Activated gamma-delta T cell treated with anti-CD3 and anti-CD28 coated beads, Interleukin-2, amount 50 U/mL, for 16 hours (primary cell): Measurements from ENCODE around the gene TBL1XR1.
"Not testable (repeated sequence)": the region's sequence is repeated elsewhere in the genome, so short reads cannot be mapped to it uniquely, and the experiment has no call there.

Experiments
- DNase-seq: peaks from one replicate; pipeline ENCODE4 v3.0.0-alpha.2; 2020; ENCODE audit warnings: low read depth

Gene TBL1XR1

DNA sequence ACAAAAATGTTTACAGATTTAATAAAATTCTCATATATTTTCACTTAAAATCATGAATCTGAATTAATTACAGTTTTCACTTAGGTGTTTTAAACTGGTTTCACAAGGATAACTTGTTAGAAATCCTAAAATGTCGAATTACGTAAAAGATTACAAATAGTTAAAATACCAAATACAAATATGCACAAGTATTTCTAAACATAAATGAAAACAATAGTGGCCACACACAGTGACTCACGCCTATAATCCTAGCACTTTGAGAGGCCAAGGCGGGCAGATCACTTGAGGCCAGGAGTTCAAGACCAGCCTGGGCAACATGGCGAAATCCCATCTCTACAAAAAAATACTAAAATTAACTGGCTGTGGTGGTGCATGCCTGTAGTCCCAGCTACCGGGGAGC is 10.9 kb upstream of the TBL1XR1 start:
- no peak for DNase-seq

DNA sequence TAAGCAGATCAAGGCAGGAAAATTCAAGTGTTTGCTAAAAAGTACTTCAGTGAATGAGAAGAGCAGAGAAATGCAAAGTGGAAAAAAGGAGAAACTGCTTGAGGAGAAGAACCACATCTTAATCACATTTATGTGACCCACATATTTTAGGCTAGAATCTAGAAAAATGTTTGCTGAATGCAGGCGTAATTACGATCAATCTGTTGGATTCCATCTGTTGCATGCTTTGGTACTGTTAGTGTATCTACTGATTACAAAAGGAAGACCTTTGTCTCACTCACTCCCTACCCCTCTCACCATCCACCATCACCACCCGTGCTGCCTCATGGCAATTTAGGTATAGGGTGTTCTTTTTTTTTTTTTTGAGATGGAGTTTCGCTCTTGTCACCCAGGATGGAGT is 9.7 kb upstream of the TBL1XR1 start:
- no peak for DNase-seq

DNA sequence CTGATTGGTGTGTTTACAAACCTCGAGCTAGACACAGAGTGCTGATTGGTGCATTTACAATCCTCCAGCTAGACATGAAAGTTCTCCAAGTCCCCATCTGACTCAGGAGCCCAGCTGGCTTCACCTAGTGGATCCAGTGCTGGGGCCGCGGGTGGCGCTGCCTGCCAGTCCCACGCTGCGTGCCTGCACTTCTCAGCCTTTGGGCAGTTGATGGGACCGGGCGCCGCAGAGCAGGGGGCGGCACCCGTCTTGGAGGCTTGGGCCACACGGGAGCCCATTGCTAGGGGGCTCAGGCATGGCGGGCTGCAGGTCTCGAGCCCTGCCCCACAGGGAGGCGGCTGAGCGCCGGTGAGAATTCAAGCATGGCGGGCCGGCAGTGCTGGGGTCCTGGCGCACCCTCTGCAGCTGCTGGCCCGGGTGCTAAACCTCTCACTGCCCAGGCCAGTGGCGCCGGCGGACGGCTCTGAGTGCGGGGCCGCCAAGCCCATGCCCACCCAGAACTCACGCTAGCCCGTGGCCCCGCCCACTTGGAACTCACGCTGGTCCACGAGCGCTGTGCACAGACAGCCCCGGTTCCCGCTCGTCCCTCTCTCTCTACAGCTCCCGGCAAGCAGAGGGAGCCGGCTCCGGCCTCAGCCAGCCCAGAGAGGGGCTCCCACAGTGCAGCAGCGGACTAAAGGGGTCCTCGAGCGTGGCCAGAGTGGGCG is 6.6 kb upstream of the TBL1XR1 start:
- DNase-seq, result no peak

DNA sequence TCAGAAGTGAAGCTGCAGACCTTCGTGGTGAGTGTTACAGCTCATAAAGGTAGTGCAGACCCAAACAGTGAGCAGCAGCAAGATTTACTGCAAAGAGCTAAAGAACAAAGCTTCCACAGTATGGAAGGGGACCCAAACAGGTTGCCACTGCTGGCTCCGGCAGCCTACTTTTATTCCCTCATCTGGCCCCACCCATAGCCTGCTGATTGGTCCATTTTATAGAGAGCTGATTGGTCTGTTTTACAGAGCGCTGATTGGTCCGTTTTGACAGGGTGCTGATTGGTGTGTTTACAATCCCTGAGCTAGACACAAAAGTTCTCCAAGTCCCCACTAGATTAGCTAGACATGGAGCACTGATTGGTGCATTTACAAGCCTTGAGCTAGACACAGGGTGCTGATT is 5.7 kb upstream of the TBL1XR1 start:
- DNase-seq, result not testable (repeated sequence)

DNA sequence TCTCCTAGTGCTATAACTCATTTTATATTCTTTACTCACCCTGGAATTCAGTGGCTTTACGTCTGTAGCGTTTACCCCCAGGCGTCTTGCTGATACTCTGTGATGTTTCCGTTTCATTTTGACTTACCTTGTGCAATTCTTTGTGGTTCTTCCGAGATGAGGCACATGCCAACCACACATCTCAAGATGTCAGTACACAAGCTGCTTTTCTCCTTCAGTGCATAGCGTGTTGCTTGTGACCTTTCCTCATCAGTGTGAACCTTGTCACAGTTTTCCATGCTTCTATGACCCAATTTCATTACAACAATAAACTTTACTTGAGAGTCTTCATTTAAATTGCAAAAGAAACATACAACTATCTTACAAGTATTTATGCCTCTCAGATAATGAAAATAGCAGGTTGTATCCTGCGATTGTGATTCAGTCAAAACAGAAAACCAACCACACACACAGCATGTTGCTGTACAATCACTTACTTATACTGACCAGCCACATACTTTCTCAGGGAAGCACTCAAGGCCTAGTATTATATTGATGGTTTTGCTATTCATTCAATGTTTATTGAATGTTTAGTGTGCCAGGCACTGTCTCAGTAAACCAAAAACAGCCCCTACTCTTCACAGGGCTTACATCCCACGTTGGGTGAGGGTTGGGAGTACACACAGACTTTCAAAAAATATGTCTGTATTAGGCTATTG is 4.6 kb upstream of the TBL1XR1 start:
- peak; percentile 35 for DNase-seq

DNA sequence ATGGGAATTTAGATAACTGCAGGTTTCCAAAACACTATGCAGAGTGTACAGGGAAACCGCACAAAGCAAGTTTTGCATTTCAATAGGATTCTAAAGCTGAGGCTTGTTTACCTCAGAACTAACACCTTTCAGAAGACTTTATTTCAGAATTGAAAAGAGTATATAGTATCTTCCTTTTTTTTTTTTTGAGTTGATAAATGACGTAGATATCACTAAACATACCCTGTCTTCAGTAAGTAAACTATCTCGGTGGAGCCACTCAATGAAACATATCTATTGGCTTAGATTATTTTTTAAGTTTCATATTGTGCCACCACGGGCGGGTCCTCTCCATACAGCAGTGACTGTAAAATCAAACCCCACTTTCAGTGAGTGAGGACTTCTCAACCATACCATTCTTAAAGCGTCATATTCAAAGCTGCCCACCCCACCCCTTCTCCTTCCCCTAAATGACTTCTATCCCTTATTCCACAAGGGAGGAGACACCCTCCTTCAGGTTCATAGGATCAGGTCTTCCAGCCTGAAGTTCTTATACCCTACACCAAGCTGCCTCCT is 2.0 kb upstream of the TBL1XR1 start:
- no peak for DNase-seq

DNA sequence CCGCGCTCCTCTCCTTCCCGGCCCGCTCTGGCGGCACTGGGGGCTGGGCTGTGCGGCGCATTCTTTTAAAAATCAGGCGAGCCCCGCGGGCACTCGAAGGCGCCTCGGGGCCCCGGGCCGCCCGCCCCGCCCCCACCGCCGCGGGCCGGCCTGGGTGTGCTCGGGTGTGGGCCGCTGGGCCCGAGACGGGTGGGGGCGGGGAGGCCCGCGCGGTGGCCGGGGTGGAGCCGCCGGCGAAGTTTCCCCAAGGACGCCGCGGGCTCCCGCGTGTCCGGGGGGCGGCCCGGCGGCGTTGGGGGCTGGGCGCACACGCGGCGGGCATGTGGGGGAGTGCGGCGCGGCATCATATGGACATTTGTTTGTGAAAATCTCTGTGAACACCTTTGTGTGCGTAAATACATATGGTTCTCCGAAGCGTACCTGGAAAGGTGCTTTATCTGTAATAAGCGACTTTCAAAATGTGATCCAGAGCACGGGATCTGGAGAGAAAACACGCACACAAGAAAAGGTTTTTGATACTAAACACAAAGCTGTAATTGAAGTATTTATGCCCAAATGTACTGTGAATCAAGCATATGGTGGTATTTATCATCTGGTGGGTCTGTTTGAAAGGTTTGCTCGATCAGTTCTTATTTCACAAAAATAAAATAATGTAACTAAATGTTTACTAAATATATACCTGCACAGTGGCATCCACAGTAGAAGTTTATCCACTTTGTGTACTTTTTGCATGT is 612 bp upstream of the TBL1XR1 start:
- DNase-seq, result peak; percentile 38

DNA sequence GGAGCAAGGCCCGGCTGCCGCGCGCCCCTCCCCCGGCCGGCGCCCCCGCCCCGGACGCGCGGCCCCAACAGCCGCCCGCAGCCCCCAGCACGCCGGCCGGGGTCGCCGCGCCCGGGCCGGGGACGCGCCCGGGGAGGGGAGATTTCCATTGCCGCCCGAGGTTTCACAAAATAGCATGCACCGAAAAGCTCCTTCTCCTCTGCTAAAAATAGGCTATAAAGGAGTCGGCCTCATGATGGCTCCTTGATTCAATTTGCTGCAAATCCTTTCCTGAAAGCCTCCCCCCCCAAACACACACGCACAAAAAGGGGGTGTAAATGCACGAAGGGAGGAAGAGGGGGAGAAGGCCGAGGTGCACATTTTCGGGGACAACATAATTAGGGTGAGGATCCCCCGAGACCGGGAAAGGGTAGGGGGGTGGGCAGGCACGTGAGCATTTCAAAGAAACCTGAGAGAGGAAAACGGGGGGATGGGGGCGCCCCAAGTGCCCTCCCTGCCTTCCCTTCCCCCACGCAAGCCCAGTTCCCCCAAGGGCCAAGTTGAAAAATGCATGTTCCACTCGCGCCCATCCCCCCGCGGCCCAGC is 734 bp downstream of the TBL1XR1 start:
- no peak for DNase-seq

DNA sequence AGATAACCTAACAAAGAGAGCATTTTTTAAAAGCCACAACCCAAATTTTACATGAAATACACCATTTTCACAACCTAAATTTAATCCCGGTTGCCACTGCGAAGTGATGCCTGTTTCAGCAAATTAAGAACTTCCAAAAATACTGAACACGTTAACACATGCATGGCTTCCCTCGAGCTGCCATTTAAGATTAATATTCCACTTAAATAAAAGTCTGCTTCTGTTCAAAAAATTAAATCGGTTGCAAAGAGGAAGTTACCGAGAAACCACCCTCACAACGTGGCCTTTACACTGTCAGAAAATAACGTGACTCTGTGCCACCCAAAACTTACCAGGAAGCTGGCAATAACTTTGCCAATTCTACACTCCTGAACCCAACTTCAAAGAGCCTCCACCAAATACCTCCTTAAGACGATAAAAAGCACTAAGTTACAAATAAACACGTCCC is 1.2 kb downstream of the TBL1XR1 start:
- DNase-seq, result no peak

DNA sequence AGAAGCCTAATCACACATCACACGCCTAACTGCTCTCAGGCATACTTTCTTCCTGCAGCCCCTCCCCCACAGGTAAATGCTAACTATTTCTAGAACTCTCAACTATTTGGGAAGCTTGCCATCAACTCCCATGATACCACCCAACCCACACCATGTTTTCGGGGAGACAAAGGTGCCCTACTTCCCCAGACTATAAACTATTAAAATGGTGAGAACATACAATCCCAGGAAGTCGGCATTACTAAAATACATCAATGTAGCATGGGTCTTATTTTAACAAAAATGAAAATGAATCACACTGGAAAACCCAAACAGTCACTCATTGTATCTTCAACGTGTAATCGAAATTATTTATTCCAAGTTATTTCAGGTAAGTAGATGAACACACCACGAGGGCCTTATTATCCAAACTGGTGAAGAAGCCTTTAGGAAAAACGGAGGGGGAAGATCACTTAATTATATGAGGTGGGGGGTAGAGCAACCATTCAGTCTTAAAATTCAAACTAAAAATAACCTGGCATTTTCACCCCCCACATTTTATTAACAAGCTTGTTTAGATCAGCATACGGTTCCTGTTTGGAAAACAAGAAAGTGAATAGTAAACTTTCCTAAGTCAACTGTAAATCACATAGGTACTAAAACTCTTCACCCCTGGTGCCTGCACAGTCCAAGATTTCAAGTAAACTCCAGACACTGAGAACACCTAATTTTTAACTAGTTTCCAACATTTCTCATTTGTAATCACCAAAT is 1.9 kb downstream of the TBL1XR1 start:
- no peak for DNase-seq

DNA sequence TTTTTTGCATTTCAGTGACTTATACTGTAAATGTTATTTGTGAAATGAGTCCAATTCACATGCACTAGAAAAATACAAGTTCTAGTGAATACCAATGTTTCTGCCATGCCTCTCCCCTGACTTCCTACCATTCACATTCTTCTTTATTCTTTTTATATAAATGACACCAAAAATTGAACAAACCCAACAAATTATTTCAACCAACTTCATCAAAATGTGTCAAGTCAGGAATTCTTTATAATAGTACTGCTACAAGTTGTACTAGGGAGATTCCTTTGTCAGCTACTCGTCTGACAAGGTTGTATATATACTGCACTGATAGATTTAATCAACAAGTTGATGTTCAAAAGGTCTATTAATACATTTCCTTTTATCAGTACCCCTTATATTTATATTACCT is 3.0 kb downstream of the TBL1XR1 start:
- DNase-seq, result no peak

DNA sequence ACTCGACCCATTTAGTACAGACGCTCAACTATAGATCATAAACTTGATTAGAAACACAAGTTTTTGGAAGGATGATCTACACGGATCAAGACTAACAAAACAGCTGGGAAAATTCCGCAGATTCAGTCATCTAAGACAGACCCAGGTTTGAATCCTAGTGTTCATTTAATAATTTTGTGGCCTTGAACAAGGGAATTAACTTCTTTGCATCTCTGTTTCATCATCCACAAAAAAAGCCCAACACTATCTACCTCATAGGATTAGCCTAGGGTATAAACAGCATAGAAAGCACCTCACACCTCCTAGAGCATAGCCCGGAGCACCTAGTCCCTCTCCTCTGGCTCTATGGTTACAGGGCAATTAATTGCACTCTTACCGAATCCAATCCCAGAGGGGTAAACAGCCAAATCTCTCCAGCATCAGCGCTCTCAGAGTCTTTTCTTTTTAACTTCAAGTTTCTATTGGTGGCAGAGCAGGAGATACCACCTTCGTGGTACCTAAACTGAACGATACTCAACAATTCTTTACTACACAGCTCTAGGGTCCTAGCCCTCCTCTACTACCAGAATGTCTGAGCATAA is 3.5 kb downstream of the TBL1XR1 start:
- no peak for DNase-seq

DNA sequence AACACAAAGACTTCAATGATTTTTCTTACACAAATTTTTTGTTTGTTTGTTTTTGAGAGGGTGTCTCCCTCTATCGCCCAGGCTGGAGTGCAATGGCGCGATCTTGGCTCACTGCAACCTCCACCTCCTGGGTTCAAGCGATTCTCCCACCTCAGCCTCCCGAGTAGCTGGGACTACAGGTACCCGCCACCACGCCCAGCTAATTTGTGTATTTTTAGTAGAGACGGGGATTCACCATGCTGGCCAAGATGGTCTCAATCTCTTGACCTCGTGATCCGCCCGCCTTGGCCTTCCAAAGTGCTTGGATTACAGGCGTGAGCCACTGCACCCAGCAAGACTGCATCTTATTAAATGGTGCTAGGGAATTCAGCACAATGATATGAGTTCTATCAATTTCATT is 4.0 kb downstream of the TBL1XR1 start:
- DNase-seq, result not testable (repeated sequence)

DNA sequence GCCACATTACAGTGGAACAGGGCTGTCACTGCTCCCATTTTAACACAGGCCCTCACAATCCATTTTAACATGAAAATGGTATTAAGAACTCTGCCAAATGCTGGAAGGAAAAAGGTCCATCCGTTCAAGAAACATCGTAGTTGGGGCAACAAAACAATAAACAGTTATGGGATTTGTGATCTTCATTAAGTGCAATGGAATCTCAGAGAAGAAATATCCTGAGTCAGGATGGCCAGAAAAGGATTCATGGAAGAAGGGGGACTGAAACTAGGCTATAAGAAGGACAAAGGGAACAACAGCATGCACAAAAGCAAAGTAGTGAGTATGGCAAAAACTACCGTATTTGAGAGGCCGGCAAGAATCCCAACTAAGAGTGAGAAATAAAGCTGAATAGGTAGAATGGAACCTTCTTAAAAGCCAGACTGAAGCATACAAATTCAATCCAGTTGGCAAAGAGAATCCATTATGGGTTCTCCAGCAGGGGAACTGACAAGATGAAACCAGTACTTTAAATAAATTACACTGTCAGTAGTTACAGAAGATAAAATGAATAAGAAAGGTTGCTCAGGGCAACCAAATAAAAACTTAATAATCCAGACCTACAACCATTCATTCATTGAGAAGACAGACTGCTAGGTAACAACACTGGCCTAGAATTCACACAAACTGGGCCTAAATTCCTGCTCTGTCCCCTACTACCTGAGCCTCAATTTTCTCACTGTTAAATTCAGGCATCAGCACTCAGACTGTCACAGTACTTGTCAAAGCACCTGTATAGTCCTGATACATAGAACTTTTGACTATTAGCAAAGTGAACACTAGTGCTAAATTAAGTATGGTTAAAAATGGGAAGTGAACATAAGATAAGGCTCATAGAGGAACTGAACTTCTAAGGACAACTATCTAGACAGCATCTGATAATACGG is 6.3 kb downstream of the TBL1XR1 start:
- no peak for DNase-seq

DNA sequence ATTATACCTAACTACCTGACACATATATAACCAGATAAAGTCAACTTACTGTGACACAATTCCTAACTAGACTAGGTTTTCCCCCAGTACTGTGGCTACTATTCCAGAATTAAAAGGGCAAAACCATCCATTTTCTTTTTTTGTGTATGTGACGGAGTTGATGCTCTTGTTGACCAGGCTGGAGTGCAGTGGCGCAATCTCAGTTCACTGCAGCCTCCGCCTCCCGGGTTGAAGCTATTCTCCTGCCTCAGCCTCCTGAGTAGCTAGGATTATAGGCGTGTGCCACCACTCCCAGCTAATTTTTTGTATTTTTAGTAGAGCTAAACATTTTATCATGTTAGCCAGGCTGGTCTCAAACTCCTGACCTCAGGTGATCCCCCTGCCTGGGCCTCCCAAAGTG is 7.1 kb downstream of the TBL1XR1 start:
- not testable (repeated sequence) for DNase-seq

DNA sequence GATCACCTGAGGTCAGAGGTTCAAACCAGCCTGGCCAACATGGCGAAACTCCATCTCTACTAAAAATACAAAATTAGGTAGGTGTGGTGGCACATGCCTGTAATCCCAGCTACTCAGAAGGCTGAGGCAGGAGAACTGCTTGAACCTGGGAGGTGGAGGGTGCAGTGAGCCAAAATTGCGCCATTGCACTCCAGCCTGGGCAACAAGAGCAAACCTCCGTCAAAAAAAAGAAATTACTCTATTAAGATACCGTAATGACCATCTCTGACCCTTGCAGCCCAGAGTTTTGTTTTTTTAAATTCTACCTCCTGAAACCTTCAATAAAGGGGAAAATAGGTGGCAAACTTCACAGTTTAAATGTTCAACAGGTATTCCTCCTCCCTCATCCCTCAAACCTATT is 9.0 kb downstream of the TBL1XR1 start:
- not testable (repeated sequence) for DNase-seq

DNA sequence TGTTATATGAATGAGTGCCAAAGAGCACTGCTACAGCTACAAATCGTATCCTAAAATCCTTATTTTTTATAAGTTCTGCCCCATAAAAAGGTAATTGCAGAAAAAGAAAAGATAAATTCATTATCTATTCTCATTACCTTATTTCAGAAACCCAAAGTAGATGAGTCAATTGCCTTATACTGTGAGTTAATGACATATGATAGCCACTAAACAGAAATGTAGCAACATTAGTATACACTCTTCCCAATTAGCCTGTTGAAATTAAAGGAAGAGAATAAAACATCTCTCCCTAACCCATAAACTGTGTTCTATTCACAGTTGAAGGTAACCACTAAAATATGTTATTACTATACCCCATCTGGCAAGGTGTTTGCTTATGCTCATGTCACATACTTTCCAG is 11.0 kb downstream of the TBL1XR1 start:
- no peak for DNase-seq

DNA sequence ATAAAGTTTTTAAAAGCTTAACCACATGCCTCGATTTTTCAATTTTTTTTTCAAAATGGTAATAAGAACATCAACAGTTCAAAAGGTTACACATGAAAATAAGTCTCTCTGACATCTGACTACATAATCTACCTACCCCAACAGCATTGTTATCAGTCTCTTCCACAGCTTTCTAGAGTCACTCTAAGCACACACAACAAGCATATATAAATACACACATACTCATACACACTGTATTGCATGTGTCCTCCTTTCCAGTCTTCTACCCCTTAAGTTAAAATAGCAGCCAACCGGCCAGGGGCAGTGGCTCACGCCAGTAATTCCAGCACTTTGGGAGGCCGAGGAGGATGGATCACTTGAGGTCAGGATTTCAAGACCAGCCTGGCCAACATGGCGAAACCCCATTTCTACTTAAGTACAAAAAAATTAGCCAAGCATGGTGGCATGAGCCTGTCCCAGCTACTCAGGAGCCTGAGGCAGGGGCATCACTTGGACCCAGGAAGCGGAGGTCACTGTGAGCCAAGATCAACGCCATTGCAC is 12.2 kb downstream of the TBL1XR1 start:
- DNase-seq, result no peak

DNA sequence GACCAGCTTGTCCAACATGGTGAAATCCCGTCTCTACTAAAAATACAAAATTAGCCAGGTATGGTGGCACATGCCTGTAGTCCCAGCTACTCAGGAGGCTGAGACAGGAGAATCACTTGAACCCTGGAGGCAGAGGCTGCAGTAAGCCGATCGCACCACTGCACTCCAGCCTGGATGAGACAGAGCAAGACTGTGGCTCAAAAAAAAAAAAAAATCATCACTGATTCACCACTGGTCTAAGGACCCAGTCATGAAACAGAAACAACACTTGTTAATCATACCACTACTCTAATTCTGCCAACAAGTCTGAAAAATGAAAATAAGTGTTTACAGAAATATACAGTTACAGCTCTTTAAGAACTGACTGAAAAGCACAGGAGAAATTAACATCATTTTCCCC is 12.7 kb downstream of the TBL1XR1 start:
- DNase-seq, result not testable (repeated sequence)

DNA sequence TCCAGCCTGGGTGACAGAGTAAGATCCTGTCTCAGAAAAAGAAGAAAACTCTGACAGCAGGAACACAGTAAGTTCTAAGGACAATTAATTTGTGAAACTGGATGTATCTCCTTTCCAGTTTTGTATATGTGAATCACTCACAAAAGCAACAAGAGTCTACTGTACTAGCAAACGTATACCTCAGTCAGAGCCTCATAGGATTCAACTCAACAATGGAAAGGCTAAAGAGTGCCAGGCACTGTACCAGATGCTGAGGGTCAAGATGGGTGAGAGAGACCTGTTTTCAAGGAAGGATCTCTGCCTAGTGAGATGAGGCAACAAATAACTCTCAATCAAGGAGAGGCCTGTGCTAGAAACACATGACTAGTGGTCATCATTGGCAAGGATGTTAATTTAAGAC is 14.9 kb downstream of the TBL1XR1 start:
- DNase-seq, result no peak
